Lower lobe of right lung (tissue), 2 donors: ENCODE results near the gene UTP4. TPM values are rescaled to one million over a fixed set of nuclear protein-coding genes. Genes with fewer than 3 reads are reported as not detected.
A peak's percentile ranks its signal among the peaks of the same experiment; 100 is the strongest.

Experiments
- ATAC-seq, 2 donors: fragments of 200-7000 bp; cut with Tn5 transposase; one replicate each; pipeline ENCODE4 v1.9.1; 2020 to 2022; ENCODE audit warnings: mild to moderate bottlenecking in 2 of 2, moderate library complexity in 2 of 2
- DNase-seq: peaks from one replicate; pipeline ENCODE4 v3.0.0-alpha.2; 2020
- H3K27ac ChIP-seq: fragments of 200-600 bp; one replicate; pipeline ENCODE4 v1.8.0; 2022
- H3K27me3 ChIP-seq: fragments of 200-600 bp; one replicate; pipeline ENCODE4 v1.8.0; 2022; ENCODE audit warnings: low read depth
- H3K36me3 ChIP-seq: fragments of 200-600 bp; one replicate; pipeline ENCODE4 v1.8.0; 2022; ENCODE audit warnings: mild to moderate bottlenecking
- H3K4me1 ChIP-seq: fragments of 200-600 bp; one replicate; pipeline ENCODE4 v1.8.0; 2022
- H3K4me3 ChIP-seq: fragments of 200-600 bp; one replicate; pipeline ENCODE4 v1.8.0; 2022; ENCODE audit warnings: mild to moderate bottlenecking
- H3K9me3 ChIP-seq: fragments of 200-600 bp; one replicate; pipeline ENCODE4 v1.8.0; 2022
- intact Hi-C: fragments of 100-400 bp; cut with DNase I; formaldehyde crosslinking; loops from one replicate; pipeline ENCODE4 v1.11.0; 2022
- total RNA-seq: library from RNA; stranded (reverse); fragmentation: NEBNext Ultra II Directional; extraction: Animal tissue kit (Norgen Biotek cat#: 25700); gene quantifications from one replicate; pipeline ENCODE4 v1.2.1, GENCODE V29; 2021
- TF ChIP-seq, protein P1 (sequence below): fragments of 200-600 bp; IDR thresholded peaks from one replicate; pipeline ENCODE4 v1.8.0; 2022; ENCODE audit warnings: antibody characterized with exemption, mild to moderate bottlenecking
- donor health status: DM: no; HTN: yes; CAD: no; lungs with severe emphysema.

The UTP4 gene
- total RNA-seq, 1 donor from 2014 or later, result 26.4 TPM

DNA sequence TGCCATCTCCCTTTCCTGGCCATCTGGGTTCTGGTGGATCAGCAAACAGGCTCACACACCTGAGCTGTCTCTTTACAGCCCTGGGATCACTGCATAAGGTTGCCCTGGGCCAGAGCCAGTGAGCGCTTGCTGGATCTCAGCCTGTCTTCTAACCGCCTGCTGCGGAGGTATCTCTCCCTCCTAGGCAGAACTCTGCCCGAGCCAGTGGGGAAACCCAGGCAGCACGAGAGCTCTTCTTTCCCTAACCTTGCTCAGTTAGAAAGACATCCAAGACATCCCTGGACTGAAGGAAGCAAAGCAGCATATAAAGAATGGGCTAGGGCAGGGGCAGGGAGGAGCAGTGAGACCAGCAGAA, 20.6 kb upstream of the UTP4 start:
- TF ChIP-seq, protein P1, sequence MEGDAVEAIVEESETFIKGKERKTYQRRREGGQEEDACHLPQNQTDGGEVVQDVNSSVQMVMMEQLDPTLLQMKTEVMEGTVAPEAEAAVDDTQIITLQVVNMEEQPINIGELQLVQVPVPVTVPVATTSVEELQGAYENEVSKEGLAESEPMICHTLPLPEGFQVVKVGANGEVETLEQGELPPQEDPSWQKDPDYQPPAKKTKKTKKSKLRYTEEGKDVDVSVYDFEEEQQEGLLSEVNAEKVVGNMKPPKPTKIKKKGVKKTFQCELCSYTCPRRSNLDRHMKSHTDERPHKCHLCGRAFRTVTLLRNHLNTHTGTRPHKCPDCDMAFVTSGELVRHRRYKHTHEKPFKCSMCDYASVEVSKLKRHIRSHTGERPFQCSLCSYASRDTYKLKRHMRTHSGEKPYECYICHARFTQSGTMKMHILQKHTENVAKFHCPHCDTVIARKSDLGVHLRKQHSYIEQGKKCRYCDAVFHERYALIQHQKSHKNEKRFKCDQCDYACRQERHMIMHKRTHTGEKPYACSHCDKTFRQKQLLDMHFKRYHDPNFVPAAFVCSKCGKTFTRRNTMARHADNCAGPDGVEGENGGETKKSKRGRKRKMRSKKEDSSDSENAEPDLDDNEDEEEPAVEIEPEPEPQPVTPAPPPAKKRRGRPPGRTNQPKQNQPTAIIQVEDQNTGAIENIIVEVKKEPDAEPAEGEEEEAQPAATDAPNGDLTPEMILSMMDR, result no peak
- no peak overlapping the region for H3K4me3 ChIP-seq
- no peak overlapping the region for H3K27ac ChIP-seq
- peaks cover 12% of the 10 kb centered on the region for H3K27me3 ChIP-seq
- peaks cover 28% of the 10 kb centered on the region for H3K4me1 ChIP-seq
- DNase-seq (no peak), ATAC-seq (no peak)
- H3K36me3 ChIP-seq, result peaks cover 65% of the 10 kb centered on the region
- intact Hi-C loops, result no loop called here
- H3K9me3 ChIP-seq, result no peaks in the 10 kb centered on the region

DNA sequence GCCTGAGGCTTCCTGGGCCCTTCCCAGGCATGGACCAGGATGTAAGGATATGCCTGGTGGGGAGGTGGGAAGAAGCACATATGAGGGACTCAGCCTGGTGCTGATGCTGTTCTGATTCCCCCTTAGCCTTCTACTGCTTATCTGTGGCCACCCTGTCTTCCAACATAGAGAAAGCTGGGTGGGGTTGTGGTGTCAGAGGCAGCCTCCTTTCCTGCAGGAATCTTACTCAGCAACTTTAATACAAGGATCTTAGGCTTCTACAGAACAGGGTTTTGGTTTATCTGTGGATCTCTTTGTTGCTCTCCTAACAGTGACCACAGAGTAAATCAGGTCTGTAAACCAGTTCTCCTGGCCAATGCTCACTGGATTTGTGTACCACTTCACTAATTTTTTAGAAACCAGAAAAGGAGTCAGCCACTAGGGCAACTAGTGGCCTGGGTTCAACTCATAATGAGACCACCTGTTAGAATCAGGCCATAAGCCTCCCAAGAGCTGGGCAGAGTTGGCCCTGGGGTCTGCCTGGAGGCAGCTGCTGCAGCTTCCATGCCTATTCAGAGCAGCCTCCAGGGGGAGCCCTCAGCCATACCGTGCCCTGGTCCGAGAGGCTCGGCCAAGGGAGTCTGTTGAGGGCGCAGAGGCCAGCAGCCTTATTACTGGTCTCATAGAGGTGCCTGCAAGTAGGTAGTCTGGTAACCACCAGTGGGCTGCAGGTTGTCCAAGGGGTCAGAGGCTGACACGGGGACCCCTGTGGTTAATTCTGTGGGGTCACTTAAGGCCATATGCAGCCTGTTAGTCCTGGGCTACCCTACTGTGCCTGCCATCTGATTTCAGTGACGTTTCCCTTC, 19.9 kb upstream of the UTP4 start:
- peaks cover 25% of the 10 kb centered on the region for H3K4me1 ChIP-seq
- intact Hi-C loops, result no loop called here
- H3K27me3 ChIP-seq, result peaks cover 6% of the 10 kb centered on the region
- ATAC-seq (peak; percentile 70 to 78), DNase-seq (peak; percentile 75)
- no peak overlapping the region for H3K27ac ChIP-seq
- no peaks in the 10 kb centered on the region for H3K9me3 ChIP-seq
- peaks cover 71% of the 10 kb centered on the region for H3K36me3 ChIP-seq
- no peak overlapping the region for H3K4me3 ChIP-seq
- TF ChIP-seq, protein P1, result peak; percentile 80

DNA sequence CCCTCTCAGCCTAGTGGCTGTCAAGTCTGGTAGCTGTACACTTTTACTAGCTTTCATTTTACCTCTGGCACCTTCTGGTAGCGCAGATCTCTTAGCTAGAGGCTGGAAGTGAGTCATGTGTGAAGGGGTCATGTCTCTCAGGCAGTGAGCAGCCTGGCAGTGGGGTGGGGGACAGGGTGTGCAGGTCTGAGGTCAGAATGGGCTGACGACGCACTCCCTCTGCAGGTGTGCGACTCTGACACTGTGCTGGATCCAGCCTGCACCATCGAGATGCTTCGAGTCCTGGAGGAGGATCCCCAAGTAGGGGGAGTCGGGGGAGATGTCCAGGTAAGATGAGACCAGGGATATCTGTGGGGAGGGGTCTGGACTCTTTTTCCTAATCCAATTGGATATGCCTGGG, 19.2 kb upstream of the UTP4 start:
- DNase-seq, result no peak
- ATAC-seq, result no peak
- TF ChIP-seq, protein P1, result no peak
- Histone ChIP-seq H3K36me3 (peaks cover 78% of the 10 kb centered on the region), H3K27ac (no peak overlapping the region), H3K4me3 (no peak overlapping the region), H3K9me3 (no peaks in the 10 kb centered on the region), H3K4me1 (peaks cover 19% of the 10 kb centered on the region), H3K27me3 (no peaks in the 10 kb centered on the region)
- intact Hi-C loops, result no loop called here

DNA sequence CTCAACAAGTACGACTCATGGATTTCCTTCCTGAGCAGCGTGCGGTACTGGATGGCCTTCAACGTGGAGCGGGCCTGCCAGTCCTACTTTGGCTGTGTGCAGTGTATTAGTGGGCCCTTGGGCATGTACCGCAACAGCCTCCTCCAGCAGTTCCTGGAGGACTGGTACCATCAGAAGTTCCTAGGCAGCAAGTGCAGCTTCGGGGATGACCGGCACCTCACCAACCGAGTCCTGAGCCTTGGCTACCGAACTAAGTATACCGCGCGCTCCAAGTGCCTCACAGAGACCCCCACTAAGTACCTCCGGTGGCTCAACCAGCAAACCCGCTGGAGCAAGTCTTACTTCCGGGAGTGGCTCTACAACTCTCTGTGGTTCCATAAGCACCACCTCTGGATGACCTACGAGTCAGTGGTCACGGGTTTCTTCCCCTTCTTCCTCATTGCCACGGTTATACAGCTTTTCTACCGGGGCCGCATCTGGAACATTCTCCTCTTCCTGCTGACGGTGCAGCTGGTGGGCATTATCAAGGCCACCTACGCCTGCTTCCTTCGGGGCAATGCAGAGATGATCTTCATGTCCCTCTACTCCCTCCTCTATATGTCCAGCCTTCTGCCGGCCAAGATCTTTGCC, 18.0 kb upstream of the UTP4 start:
- peaks cover 87% of the 10 kb centered on the region for H3K36me3 ChIP-seq
- intact Hi-C loops, result no loop called here
- no peak for DNase-seq
- H3K4me1 ChIP-seq, result peaks cover 9% of the 10 kb centered on the region
- H3K9me3 ChIP-seq, result no peaks in the 10 kb centered on the region
- ATAC-seq, result no peak
- no peaks in the 10 kb centered on the region for H3K27me3 ChIP-seq
- no peak overlapping the region for H3K27ac ChIP-seq
- TF ChIP-seq, protein P1, result no peak
- no peak overlapping the region for H3K4me3 ChIP-seq

DNA sequence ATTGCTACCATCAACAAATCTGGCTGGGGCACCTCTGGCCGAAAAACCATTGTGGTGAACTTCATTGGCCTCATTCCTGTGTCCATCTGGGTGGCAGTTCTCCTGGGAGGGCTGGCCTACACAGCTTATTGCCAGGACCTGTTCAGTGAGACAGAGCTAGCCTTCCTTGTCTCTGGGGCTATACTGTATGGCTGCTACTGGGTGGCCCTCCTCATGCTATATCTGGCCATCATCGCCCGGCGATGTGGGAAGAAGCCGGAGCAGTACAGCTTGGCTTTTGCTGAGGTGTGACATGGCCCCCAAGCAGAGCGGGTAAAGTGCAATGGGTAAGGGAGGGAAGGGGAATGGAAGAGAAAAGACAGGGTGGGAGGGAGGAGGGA, 17.5 kb upstream of the UTP4 start:
- Histone ChIP-seq H3K27ac (no peak overlapping the region), H3K9me3 (no peaks in the 10 kb centered on the region), H3K4me3 (no peak overlapping the region), H3K36me3 (peaks cover 87% of the 10 kb centered on the region), H3K4me1 (peaks cover 9% of the 10 kb centered on the region), H3K27me3 (no peaks in the 10 kb centered on the region)
- DNase-seq (no peak), ATAC-seq (no peak)
- TF ChIP-seq, protein P1, result no peak
- intact Hi-C loops, result no loop called here
